Activated CD4-positive, CD25-positive, alpha-beta regulatory T cell treated with anti-CD3 and anti-CD28 coated beads, Interleukin-2, amount 50 U/mL, for 72 hours (primary cell): Measurements from ENCODE around the gene MAP3K4.

ENCODE experiments used
- DNase-seq: peaks from one replicate; pipeline ENCODE4 v3.0.0; 2021

The MAP3K4 gene

GRCh38 chr6:161003336-161003735 lies 11.8 kb downstream of the MAP3K4 start:
- no peak for DNase-seq

GRCh38 chr6:161008245-161008644 lies 16.7 kb downstream of the MAP3K4 start:
- DNase-seq = no peak

- DNase-seq = no peak
These were observed 18.4 kb downstream of the MAP3K4 start for GRCh38 chr6:161009991-161010390.

- DNase-seq = no peak
These were observed 18.8 kb downstream of the MAP3K4 start for GRCh38 chr6:161010418-161010817.

GRCh38 chr6:161011492-161012480 lies 20.2 kb downstream of the MAP3K4 start:
- no peak for DNase-seq

- DNase-seq = no peak
These were observed 22.1 kb downstream of the MAP3K4 start for GRCh38 chr6:161013695-161014094.

- DNase-seq = no peak
These were observed 26.4 kb downstream of the MAP3K4 start for GRCh38 chr6:161017766-161018564.

GRCh38 chr6:161019324-161019839 lies 27.8 kb downstream of the MAP3K4 start:
- no peak for DNase-seq

GRCh38 chr6:161021543-161021942 lies 30.0 kb downstream of the MAP3K4 start:
- DNase-seq = no peak

- DNase-seq = no peak
These were observed 30.6 kb downstream of the MAP3K4 start for GRCh38 chr6:161021998-161022743.

- DNase-seq = no peak
These were observed 31.7 kb downstream of the MAP3K4 start for GRCh38 chr6:161023316-161023715.

- DNase-seq = no peak
These were observed 32.9 kb downstream of the MAP3K4 start for GRCh38 chr6:161024364-161024920.

- no peak for DNase-seq
These were observed 35.8 kb downstream of the MAP3K4 start for GRCh38 chr6:161027385-161027784.

- no peak for DNase-seq
These were observed 37.7 kb downstream of the MAP3K4 start for GRCh38 chr6:161029195-161029809.

GRCh38 chr6:161031721-161032495 lies 40.3 kb downstream of the MAP3K4 start:
- no peak for DNase-seq

- DNase-seq = no peak
These were observed 42.1 kb downstream of the MAP3K4 start for GRCh38 chr6:161033667-161034066.

- DNase-seq = no peak
These were observed 43.8 kb downstream of the MAP3K4 start for GRCh38 chr6:161035182-161035980.

- DNase-seq = no peak
These were observed 44.4 kb downstream of the MAP3K4 start for GRCh38 chr6:161035981-161036263.

GRCh38 chr6:161037873-161038228 lies 46.3 kb downstream of the MAP3K4 start:
- DNase-seq = no peak

GRCh38 chr6:161038229-161039031 lies 46.9 kb downstream of the MAP3K4 start:
- no peak for DNase-seq
